Central memory CD8-positive, alpha-beta T cell (primary cell): ENCODE data around the gene RNF175.

Experiments used
- ATAC-seq: fragments of 150-1000 bp; cut with Tn5 transposase; replicated peaks from 2 replicates; pipeline ENCODE4 v1.10.0; 2022; ENCODE audit warnings: mild to moderate bottlenecking, moderate FRiP score, moderate number of reproducible peaks; ENCODE audit not compliant: poor library complexity, severe bottlenecking; ENCODE audit errors: extremely low read depth
- DNase-seq, 2 donors: peaks; one replicate each; pipeline ENCODE4 v3.0.0; 2021; ENCODE audit warnings: low spot score in 2 of 2
- H3K27ac Mint-ChIP-seq: one replicate; pipeline ENCODE4 v1.8.0; 2022; ENCODE audit warnings: low read depth, mild to moderate bottlenecking, moderate library complexity, mixed read lengths
- H3K27me3 Mint-ChIP-seq: one replicate; pipeline ENCODE4 v1.8.0; 2022; ENCODE audit warnings: mixed read lengths
- H3K36me3 Mint-ChIP-seq: one replicate; pipeline ENCODE4 v1.8.0; 2022; ENCODE audit warnings: mild to moderate bottlenecking, moderate library complexity, mixed read lengths; ENCODE audit not compliant: insufficient read depth
- H3K4me1 Mint-ChIP-seq: one replicate; pipeline ENCODE4 v1.8.0; 2022; ENCODE audit warnings: mixed read lengths
- H3K4me3 Mint-ChIP-seq: one replicate; pipeline ENCODE4 v1.8.0; 2022; ENCODE audit warnings: mild to moderate bottlenecking, moderate library complexity, mixed read lengths
- H3K9me3 Mint-ChIP-seq: one replicate; pipeline ENCODE4 v1.8.0; 2022; ENCODE audit warnings: mixed read lengths

Gene RNF175

GRCh38 chr4:153728151-153728550 is 31.7 kb downstream of the RNF175 start:
- H3K27ac Mint-ChIP-seq = no peak overlapping the region
- H3K36me3 Mint-ChIP-seq = no peaks in the 10 kb centered on the region
- no peaks in the 10 kb centered on the region for H3K9me3 Mint-ChIP-seq
- DNase-seq (no peak), ATAC-seq (no peak)
- no peak overlapping the region for H3K4me3 Mint-ChIP-seq
- H3K4me1 Mint-ChIP-seq = no peaks in the 10 kb centered on the region
- H3K27me3 Mint-ChIP-seq = peaks cover 39% of the 10 kb centered on the region

GRCh38 chr4:153725831-153726154 is 34.0 kb downstream of the RNF175 start:
- no peaks in the 10 kb centered on the region for H3K4me1 Mint-ChIP-seq
- H3K27ac Mint-ChIP-seq = no peak overlapping the region
- DNase-seq = no peak
- H3K9me3 Mint-ChIP-seq = no peaks in the 10 kb centered on the region
- no peak overlapping the region for H3K4me3 Mint-ChIP-seq
- ATAC-seq = no peak
- H3K36me3 Mint-ChIP-seq = no peaks in the 10 kb centered on the region
- H3K27me3 Mint-ChIP-seq = peaks cover 39% of the 10 kb centered on the region

GRCh38 chr4:153725136-153725830 is 34.5 kb downstream of the RNF175 start:
- peaks cover 39% of the 10 kb centered on the region for H3K27me3 Mint-ChIP-seq
- no peak for ATAC-seq

GRCh38 chr4:153724606-153725005 is 35.2 kb downstream of the RNF175 start:
- Mint-ChIP-seq H3K27ac (no peak overlapping the region), H3K4me3 (no peak overlapping the region), H3K9me3 (no peaks in the 10 kb centered on the region), H3K4me1 (no peaks in the 10 kb centered on the region), H3K27me3 (peaks cover 39% of the 10 kb centered on the region), H3K36me3 (no peaks in the 10 kb centered on the region)
- ATAC-seq (no peak), DNase-seq (no peak)

More at GRCh38 chr4:153725136-153725830, 34.5 kb downstream of the RNF175 start:
- DNase-seq = no peak
- H3K27ac Mint-ChIP-seq = no peak overlapping the region
- H3K36me3 Mint-ChIP-seq = no peaks in the 10 kb centered on the region
- no peak overlapping the region for H3K4me3 Mint-ChIP-seq
- H3K4me1 Mint-ChIP-seq = no peaks in the 10 kb centered on the region
- H3K9me3 Mint-ChIP-seq = no peaks in the 10 kb centered on the region

GRCh38 chr4:153722036-153722435 is 37.8 kb downstream of the RNF175 start:
- DNase-seq (no peak), ATAC-seq (no peak)
- H3K27me3 Mint-ChIP-seq = peaks cover 57% of the 10 kb centered on the region
- H3K27ac Mint-ChIP-seq = peak overlapping the region; percentile 52
- H3K36me3 Mint-ChIP-seq = no peaks in the 10 kb centered on the region
- no peaks in the 10 kb centered on the region for H3K4me1 Mint-ChIP-seq
- no peaks in the 10 kb centered on the region for H3K9me3 Mint-ChIP-seq
- no peak overlapping the region for H3K4me3 Mint-ChIP-seq

GRCh38 chr4:153713866-153714646 is 45.8 kb downstream of the RNF175 start:
- DNase-seq (no peak), ATAC-seq (no peak)
- Mint-ChIP-seq H3K4me3 (no peak overlapping the region), H3K27me3 (peaks cover 33% of the 10 kb centered on the region), H3K4me1 (no peaks in the 10 kb centered on the region), H3K9me3 (no peaks in the 10 kb centered on the region), H3K36me3 (no peaks in the 10 kb centered on the region), H3K27ac (no peak overlapping the region)

- Mint-ChIP-seq H3K9me3 (no peaks in the 10 kb centered on the region), H3K4me3 (no peak overlapping the region), H3K4me1 (no peaks in the 10 kb centered on the region), H3K27me3 (peaks cover 46% of the 10 kb centered on the region), H3K36me3 (no peaks in the 10 kb centered on the region), H3K27ac (no peak overlapping the region)
- ATAC-seq = no peak
- no peak for DNase-seq
Measured at GRCh38 chr4:153710681-153711080, 49.1 kb downstream of the RNF175 start.

GRCh38 chr4:153706519-153706918 is 53.3 kb downstream of the RNF175 start:
- Mint-ChIP-seq H3K9me3 (no peaks in the 10 kb centered on the region), H3K4me1 (no peaks in the 10 kb centered on the region), H3K27me3 (peaks cover 55% of the 10 kb centered on the region), H3K4me3 (no peak overlapping the region), H3K27ac (no peak overlapping the region), H3K36me3 (no peaks in the 10 kb centered on the region)
- DNase-seq (no peak), ATAC-seq (no peak)

- no peak for ATAC-seq
- no peaks in the 10 kb centered on the region for H3K4me1 Mint-ChIP-seq
- peaks cover 53% of the 10 kb centered on the region for H3K27me3 Mint-ChIP-seq
- H3K4me3 Mint-ChIP-seq = no peak overlapping the region
- no peaks in the 10 kb centered on the region for H3K36me3 Mint-ChIP-seq
- no peak for DNase-seq
- no peaks in the 10 kb centered on the region for H3K9me3 Mint-ChIP-seq
- H3K27ac Mint-ChIP-seq = no peak overlapping the region
Measured at GRCh38 chr4:153705743-153706468, 53.9 kb downstream of the RNF175 start.

- H3K4me1 Mint-ChIP-seq = no peaks in the 10 kb centered on the region
- ATAC-seq (no peak), DNase-seq (no peak)
- no peaks in the 10 kb centered on the region for H3K36me3 Mint-ChIP-seq
- peaks cover 59% of the 10 kb centered on the region for H3K27me3 Mint-ChIP-seq
- H3K4me3 Mint-ChIP-seq = no peak overlapping the region
- H3K9me3 Mint-ChIP-seq = no peaks in the 10 kb centered on the region
- no peak overlapping the region for H3K27ac Mint-ChIP-seq
Measured at GRCh38 chr4:153704522-153704921, 55.3 kb downstream of the RNF175 start.

- Mint-ChIP-seq H3K27me3 (peaks cover 44% of the 10 kb centered on the region), H3K36me3 (no peaks in the 10 kb centered on the region), H3K9me3 (peaks cover 6% of the 10 kb centered on the region), H3K4me1 (peaks cover 8% of the 10 kb centered on the region), H3K4me3 (peak overlapping the region; percentile 54), H3K27ac (no peak overlapping the region)
- ATAC-seq (no peak), DNase-seq (no peak)
Measured at GRCh38 chr4:153684971-153685371, 74.9 kb downstream of the RNF175 start.

- peaks cover 50% of the 10 kb centered on the region for H3K27me3 Mint-ChIP-seq
- peaks cover 8% of the 10 kb centered on the region for H3K4me1 Mint-ChIP-seq
- peaks cover under 1% of the 10 kb centered on the region for H3K9me3 Mint-ChIP-seq
- DNase-seq = peak; percentile 17 to 40
- peak; percentile 78 for ATAC-seq
- H3K4me3 Mint-ChIP-seq = peak within 1 kb of the TSS; percentile 54
- no peak within 1 kb of the TSS for H3K27ac Mint-ChIP-seq
- H3K36me3 Mint-ChIP-seq = no peaks in the 10 kb centered on the region
Measured at GRCh38 chr4:153684182-153684970, 75.4 kb downstream of the RNF175 start, which contains the start of gene TLR2. TSS of gene TLR2 (plus strand) at chr4:153684280. CDS start at chr4:153702908, 18,628 bp downstream.
